ENCODE data around the gene CENPX. TPM values are rescaled to one million over a fixed set of nuclear protein-coding genes. Genes with fewer than 3 reads are reported as not detected.

The CENPX gene
- total RNA-seq, 1 experiment from 2014 or later, result 344 TPM

GRCh38 chr17:82064433-82065192 lies 41.9 kb upstream of the CENPX start:
- H3F3A ChIP-seq (ENCODE audit: low read length, unreplicated experiment), result no peaks in the 10 kb centered on the region
- peaks cover 29% of the 10 kb centered on the region for H3K79me2 ChIP-seq (ENCODE audit: low read length)
- intact Hi-C loops (cut with micrococcal nuclease), result no loop called here
- TSS peak; percentile 55 for BruUV-seq (replicated peaks)
- POLR2A ChIA-PET (ENCODE audit: unreplicated experiment), result interaction anchor here (0.5 to 0.7 kb wide), 3 partner anchors 13 to 138 kb away, joined by 3 to 5 read pairs (median 4); partner anchors contain the start of genes DCXR, GPS1 and RFNG
- no peak overlapping the region for H2AFZ ChIP-seq (ENCODE audit: low read length)
- no peaks in the 10 kb centered on the region for H3K27me3 ChIP-seq (ENCODE audit: low read length)
- H3K4me2 ChIP-seq (ENCODE audit: low read length), result peak overlapping the region; percentile 99
- peak overlapping the region; percentile 20 for H3K27ac ChIP-seq (ENCODE audit: low read length)
- H3K9me3 ChIP-seq (ENCODE audit: low read length), result no peaks in the 10 kb centered on the region
- no peak for TF ChIP-seq EZH2phosphoT487 (IDR thresholded peaks at IDR 0.05; ENCODE audit: borderline replicate concordance, low read length)
- TF ChIP-seq EZH2 (IDR thresholded peaks at IDR 0.05; ENCODE audit: low read length, unreplicated experiment), result no peak
- no peak for TF ChIP-seq CTCF (conservative IDR thresholded peaks at IDR 0.05; ENCODE audit: low read depth, low read length)
- no peaks in the 10 kb centered on the region for H3K9me2 ChIP-seq (replicated peaks; ENCODE audit: low read length)
- H4K20me1 ChIP-seq (ENCODE audit: low read length), result no peaks in the 10 kb centered on the region
- CTCF ChIA-PET, result interaction anchor here (1.1 kb wide), 1 partner anchor 27 kb away, joined by 3 read pairs; the partner anchor contains the start of gene DCXR
- H3K9ac ChIP-seq (ENCODE audit: low read length), result peak overlapping the region; percentile 99
- ATAC-seq (peak; percentile 51), DNase-seq (peak; percentile 48)
- H3K4me1 ChIP-seq (ENCODE audit: insufficient read depth, low read length), result peaks cover 17% of the 10 kb centered on the region
- peak overlapping the region; percentile 94 for H3K4me3 ChIP-seq (ENCODE audit: low read length)
- H3K36me3 ChIP-seq (ENCODE audit: low read depth, low read length), result peaks cover 26% of the 10 kb centered on the region

GRCh38 chr17:82063424-82064415 lies 41.0 kb upstream of the CENPX start:
- BruUV-seq (replicated peaks), result no TSS peak
- TF ChIP-seq EZH2phosphoT487 (IDR thresholded peaks at IDR 0.05; ENCODE audit: borderline replicate concordance, low read length) (no peak), EZH2 (IDR thresholded peaks at IDR 0.05; ENCODE audit: low read length, unreplicated experiment) (no peak), CTCF (conservative IDR thresholded peaks at IDR 0.05; ENCODE audit: low read depth, low read length) (no peak)
- Histone ChIP-seq H3K4me2 (ENCODE audit: low read length) (peak overlapping the region; percentile 99), H3K4me1 (ENCODE audit: insufficient read depth, low read length) (peaks cover 17% of the 10 kb centered on the region), H3K9me2 (replicated peaks; ENCODE audit: low read length) (no peaks in the 10 kb centered on the region), H4K20me1 (ENCODE audit: low read length) (no peaks in the 10 kb centered on the region), H2AFZ (ENCODE audit: low read length) (no peak overlapping the region), H3K27ac (ENCODE audit: low read length) (no peak overlapping the region), H3F3A (ENCODE audit: low read length, unreplicated experiment) (no peaks in the 10 kb centered on the region), H3K9ac (ENCODE audit: low read length) (peak overlapping the region; percentile 99; the same call in 1 of the 2 replicates), H3K79me2 (ENCODE audit: low read length) (peaks cover 29% of the 10 kb centered on the region), H3K36me3 (ENCODE audit: low read depth, low read length) (peaks cover 32% of the 10 kb centered on the region), H3K27me3 (ENCODE audit: low read length) (no peaks in the 10 kb centered on the region), H3K4me3 (ENCODE audit: low read length) (peak overlapping the region; percentile 94), H3K9me3 (ENCODE audit: low read length) (no peaks in the 10 kb centered on the region)
- intact Hi-C loops (cut with micrococcal nuclease), result no loop called here
- ATAC-seq (no peak), DNase-seq (no peak)
- ChIA-PET CTCF (no interaction called here), POLR2A (ENCODE audit: unreplicated experiment) (no interaction called here)
